Measurements from ENCODE around the gene MCF2L2.

DNA sequence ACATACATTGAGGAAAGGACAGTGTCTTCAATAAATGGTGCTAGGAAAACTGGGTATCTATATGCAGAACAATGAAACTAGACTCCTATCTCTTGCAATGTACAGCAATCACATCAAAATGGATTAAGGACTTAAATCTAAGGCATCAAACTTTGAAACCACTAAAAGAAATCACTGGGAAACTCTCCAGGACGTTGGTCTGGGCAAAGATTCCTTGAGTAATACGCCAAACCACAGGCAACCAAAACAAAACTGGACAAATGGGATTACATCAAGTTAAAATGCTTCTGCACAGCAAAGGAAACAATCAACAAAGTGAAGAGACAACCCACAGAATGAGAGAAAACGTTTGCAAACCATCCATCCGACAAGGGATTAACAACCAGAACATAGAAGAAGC lies 280.4 kb downstream of the MCF2L2 start:
- no peak for TF ChIP-seq JUND (IDR thresholded peaks at IDR 0.05; ENCODE audit: borderline replicate concordance, low read depth, low read length)
- no peak for TF ChIP-seq JUND (tag; IDR thresholded peaks at IDR 0.05; ENCODE audit: borderline replicate concordance, low read depth, low read length)
- no peak for TF ChIP-seq NBN (IDR thresholded peaks at IDR 0.05; ENCODE audit: low read depth)
- TF ChIP-seq, protein P1, sequence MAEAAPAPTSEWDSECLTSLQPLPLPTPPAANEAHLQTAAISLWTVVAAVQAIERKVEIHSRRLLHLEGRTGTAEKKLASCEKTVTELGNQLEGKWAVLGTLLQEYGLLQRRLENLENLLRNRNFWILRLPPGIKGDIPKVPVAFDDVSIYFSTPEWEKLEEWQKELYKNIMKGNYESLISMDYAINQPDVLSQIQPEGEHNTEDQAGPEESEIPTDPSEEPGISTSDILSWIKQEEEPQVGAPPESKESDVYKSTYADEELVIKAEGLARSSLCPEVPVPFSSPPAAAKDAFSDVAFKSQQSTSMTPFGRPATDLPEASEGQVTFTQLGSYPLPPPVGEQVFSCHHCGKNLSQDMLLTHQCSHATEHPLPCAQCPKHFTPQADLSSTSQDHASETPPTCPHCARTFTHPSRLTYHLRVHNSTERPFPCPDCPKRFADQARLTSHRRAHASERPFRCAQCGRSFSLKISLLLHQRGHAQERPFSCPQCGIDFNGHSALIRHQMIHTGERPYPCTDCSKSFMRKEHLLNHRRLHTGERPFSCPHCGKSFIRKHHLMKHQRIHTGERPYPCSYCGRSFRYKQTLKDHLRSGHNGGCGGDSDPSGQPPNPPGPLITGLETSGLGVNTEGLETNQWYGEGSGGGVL (CRISPR knock-in tag; IDR thresholded peaks at IDR 0.05): no peak
- TF ChIP-seq CREM (IDR thresholded peaks at IDR 0.05; ENCODE audit: low read depth): no peak
- no peak for TF ChIP-seq FOXJ3 (CRISPR knock-in tag; IDR thresholded peaks at IDR 0.05)
- TF ChIP-seq, protein P2, sequence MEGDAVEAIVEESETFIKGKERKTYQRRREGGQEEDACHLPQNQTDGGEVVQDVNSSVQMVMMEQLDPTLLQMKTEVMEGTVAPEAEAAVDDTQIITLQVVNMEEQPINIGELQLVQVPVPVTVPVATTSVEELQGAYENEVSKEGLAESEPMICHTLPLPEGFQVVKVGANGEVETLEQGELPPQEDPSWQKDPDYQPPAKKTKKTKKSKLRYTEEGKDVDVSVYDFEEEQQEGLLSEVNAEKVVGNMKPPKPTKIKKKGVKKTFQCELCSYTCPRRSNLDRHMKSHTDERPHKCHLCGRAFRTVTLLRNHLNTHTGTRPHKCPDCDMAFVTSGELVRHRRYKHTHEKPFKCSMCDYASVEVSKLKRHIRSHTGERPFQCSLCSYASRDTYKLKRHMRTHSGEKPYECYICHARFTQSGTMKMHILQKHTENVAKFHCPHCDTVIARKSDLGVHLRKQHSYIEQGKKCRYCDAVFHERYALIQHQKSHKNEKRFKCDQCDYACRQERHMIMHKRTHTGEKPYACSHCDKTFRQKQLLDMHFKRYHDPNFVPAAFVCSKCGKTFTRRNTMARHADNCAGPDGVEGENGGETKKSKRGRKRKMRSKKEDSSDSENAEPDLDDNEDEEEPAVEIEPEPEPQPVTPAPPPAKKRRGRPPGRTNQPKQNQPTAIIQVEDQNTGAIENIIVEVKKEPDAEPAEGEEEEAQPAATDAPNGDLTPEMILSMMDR (IDR thresholded peaks at IDR 0.05 in 2 of 3, conservative IDR thresholded peaks at IDR 0.05 in 1 of 3; ENCODE audit: insufficient read depth in 2 of 3, low read depth in 1 of 3, low read length in 3 of 3): no peak
- TF ChIP-seq, protein P3, sequence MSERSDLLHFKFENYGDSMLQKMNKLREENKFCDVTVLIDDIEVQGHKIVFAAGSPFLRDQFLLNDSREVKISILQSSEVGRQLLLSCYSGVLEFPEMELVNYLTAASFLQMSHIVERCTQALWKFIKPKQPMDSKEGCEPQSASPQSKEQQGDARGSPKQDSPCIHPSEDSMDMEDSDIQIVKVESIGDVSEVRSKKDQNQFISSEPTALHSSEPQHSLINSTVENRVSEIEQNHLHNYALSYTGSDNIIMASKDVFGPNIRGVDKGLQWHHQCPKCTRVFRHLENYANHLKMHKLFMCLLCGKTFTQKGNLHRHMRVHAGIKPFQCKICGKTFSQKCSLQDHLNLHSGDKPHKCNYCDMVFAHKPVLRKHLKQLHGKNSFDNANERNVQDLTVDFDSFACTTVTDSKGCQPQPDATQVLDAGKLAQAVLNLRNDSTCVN (CRISPR knock-in tag; IDR thresholded peaks at IDR 0.05): no peak
- TF ChIP-seq ZNF143 (CRISPR knock-in tag; IDR thresholded peaks at IDR 0.05): no peak
- no peak for TF ChIP-seq JUN (IDR thresholded peaks at IDR 0.05; ENCODE audit: borderline replicate concordance, low read depth, low read length)
- TF ChIP-seq JUN (CRISPR knock-in tag; IDR thresholded peaks at IDR 0.05; ENCODE audit: borderline replicate concordance): no peak
- TF ChIP-seq, protein P4, sequence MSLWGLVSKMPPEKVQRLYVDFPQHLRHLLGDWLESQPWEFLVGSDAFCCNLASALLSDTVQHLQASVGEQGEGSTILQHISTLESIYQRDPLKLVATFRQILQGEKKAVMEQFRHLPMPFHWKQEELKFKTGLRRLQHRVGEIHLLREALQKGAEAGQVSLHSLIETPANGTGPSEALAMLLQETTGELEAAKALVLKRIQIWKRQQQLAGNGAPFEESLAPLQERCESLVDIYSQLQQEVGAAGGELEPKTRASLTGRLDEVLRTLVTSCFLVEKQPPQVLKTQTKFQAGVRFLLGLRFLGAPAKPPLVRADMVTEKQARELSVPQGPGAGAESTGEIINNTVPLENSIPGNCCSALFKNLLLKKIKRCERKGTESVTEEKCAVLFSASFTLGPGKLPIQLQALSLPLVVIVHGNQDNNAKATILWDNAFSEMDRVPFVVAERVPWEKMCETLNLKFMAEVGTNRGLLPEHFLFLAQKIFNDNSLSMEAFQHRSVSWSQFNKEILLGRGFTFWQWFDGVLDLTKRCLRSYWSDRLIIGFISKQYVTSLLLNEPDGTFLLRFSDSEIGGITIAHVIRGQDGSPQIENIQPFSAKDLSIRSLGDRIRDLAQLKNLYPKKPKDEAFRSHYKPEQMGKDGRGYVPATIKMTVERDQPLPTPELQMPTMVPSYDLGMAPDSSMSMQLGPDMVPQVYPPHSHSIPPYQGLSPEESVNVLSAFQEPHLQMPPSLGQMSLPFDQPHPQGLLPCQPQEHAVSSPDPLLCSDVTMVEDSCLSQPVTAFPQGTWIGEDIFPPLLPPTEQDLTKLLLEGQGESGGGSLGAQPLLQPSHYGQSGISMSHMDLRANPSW (CRISPR knock-in tag; IDR thresholded peaks at IDR 0.05): no peak
- TF ChIP-seq FOXK2 (conservative IDR thresholded peaks at IDR 0.05 in 1 of 2, IDR thresholded peaks at IDR 0.05 in 1 of 2; ENCODE audit: low read depth in 2 of 2): no peak
- TF ChIP-seq, protein P5, sequence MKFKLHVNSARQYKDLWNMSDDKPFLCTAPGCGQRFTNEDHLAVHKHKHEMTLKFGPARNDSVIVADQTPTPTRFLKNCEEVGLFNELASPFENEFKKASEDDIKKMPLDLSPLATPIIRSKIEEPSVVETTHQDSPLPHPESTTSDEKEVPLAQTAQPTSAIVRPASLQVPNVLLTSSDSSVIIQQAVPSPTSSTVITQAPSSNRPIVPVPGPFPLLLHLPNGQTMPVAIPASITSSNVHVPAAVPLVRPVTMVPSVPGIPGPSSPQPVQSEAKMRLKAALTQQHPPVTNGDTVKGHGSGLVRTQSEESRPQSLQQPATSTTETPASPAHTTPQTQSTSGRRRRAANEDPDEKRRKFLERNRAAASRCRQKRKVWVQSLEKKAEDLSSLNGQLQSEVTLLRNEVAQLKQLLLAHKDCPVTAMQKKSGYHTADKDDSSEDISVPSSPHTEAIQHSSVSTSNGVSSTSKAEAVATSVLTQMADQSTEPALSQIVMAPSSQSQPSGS (CRISPR knock-in tag; IDR thresholded peaks at IDR 0.05): no peak
- no peak for TF ChIP-seq POLR2A (conservative IDR thresholded peaks at IDR 0.05)
- TF ChIP-seq, protein P6, sequence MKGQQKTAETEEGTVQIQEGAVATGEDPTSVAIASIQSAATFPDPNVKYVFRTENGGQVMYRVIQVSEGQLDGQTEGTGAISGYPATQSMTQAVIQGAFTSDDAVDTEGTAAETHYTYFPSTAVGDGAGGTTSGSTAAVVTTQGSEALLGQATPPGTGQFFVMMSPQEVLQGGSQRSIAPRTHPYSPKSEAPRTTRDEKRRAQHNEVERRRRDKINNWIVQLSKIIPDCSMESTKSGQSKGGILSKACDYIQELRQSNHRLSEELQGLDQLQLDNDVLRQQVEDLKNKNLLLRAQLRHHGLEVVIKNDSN (CRISPR knock-in tag; IDR thresholded peaks at IDR 0.05): no peak
